Measurements from ENCODE around the gene SRSF11. TPM values are rescaled to one million over a fixed set of nuclear protein-coding genes. Genes with fewer than 3 reads are reported as not detected.
"Not testable (repeated sequence)": the region's sequence is repeated elsewhere in the genome, so short reads cannot be mapped to it uniquely, and the experiment has no call there.

Gene SRSF11
- polyA plus RNA-seq, 1 of the 3 experiments (the other 2 are of a cell fraction), result 138 TPM

DNA sequence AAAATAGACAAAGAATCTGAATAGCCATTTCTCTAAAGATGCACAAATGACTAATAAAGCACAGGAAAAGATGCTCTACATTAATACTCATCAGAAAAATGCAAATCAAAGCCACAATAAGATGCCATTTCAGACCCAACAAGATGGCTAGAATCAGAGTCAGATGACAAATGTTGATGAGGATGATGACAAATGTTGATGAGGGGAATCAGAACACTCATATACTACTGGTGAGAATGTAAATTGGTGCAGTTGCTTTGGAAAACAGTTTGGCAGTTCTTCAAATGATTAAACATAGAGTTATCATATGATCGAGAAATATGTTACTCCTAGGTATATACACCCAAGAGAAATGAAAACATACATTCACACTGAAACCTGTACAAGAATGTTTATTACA is 49.7 kb upstream of the SRSF11 start:
- no peak for TF ChIP-seq JUND (IDR thresholded peaks at IDR 0.05)
- H3K36me3 ChIP-seq (replicated peaks in 1 of 2; ENCODE audit: control insufficient read depth in 1 of 2, insufficient read depth in 2 of 2, low read length in 1 of 2), result peaks cover 25 to 36% of the 10 kb centered on the region in 2 experiments
- no peaks in the 10 kb centered on the region for H3F3A ChIP-seq (replicated peaks; ENCODE audit: insufficient read depth)
- no peaks in the 10 kb centered on the region for H3K27me3 ChIP-seq (ENCODE audit: insufficient read depth)
- H3K4me3 ChIP-seq (ENCODE audit: low read depth in 2 of 2, low read length in 1 of 2), result no peak overlapping the region
- ChIA-PET POLR2A (no interaction called here), CTCF (no interaction called here)
- no peaks in the 10 kb centered on the region for H3K9me3 ChIP-seq
- no peak overlapping the region for H3K4me2 ChIP-seq
- no peaks in the 10 kb centered on the region for H3K9me2 ChIP-seq
- no peaks in the 10 kb centered on the region for H4K20me1 ChIP-seq (ENCODE audit: insufficient read depth)
- H3K79me2 ChIP-seq (ENCODE audit: insufficient read depth), result peaks cover 5% of the 10 kb centered on the region; the same call in 1 of the 2 replicates
- no peaks in the 10 kb centered on the region; a peak in 1 of 4 replicates for H3K4me1 ChIP-seq (ENCODE audit: control insufficient read depth in 1 of 2, insufficient read depth in 2 of 2, low read depth in 1 of 2, low read length in 1 of 2)
- no peak overlapping the region for H3K9ac ChIP-seq
- DNase-seq, result no peak
- H3K27ac ChIP-seq (ENCODE audit: low read depth in 2 of 2, low read length in 1 of 2), result no peak overlapping the region
- H2AFZ ChIP-seq (ENCODE audit: low read depth), result no peak overlapping the region
- 100% methylated on average over 1 of the region's 1 CpG for WGBS (ENCODE audit: low lambda C conversion rate)

DNA sequence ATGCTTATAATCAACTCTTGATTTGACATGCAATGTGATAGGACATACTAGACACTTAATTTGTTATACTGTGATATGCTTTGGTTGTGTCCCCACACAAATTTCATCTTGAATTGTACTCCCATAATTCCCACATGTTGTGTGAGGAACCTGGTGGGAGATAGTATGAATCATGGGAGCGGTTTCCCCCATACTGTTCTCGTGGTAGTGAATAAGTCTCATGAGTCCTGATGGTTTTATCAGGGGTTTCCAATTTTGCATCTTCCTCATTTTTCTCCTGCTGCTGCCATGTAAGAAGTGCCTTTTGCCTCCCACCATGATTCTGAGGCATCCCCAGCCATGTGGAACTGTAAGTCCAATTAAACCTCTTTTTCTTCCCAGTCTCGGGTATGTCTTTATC is 36.0 kb upstream of the SRSF11 start:
- H3K27me3 ChIP-seq (ENCODE audit: insufficient read depth); POLR2A ChIA-PET; H3K4me2 ChIP-seq; H4K20me1 ChIP-seq (ENCODE audit: insufficient read depth); CTCF ChIA-PET; H3K27ac ChIP-seq (ENCODE audit: low read depth in 2 of 2, low read length in 1 of 2); H3K4me1 ChIP-seq (ENCODE audit: control insufficient read depth in 1 of 2, insufficient read depth in 2 of 2, low read depth in 1 of 2, low read length in 1 of 2); H3K9ac ChIP-seq; H3K4me3 ChIP-seq (ENCODE audit: low read depth in 2 of 2, low read length in 1 of 2); H3F3A ChIP-seq (replicated peaks; ENCODE audit: insufficient read depth); H2AFZ ChIP-seq (ENCODE audit: low read depth); H3K9me3 ChIP-seq; H3K79me2 ChIP-seq (ENCODE audit: insufficient read depth); H3K9me2 ChIP-seq; DNase-seq: not testable (repeated sequence)
- H3K36me3 ChIP-seq (replicated peaks in 1 of 2; ENCODE audit: control insufficient read depth in 1 of 2, insufficient read depth in 2 of 2, low read length in 1 of 2), result peaks cover 10 to 36% of the 10 kb centered on the region in 2 experiments
- WGBS (ENCODE audit: low lambda C conversion rate), result 97% methylated on average over 3 of the region's 3 CpGs

DNA sequence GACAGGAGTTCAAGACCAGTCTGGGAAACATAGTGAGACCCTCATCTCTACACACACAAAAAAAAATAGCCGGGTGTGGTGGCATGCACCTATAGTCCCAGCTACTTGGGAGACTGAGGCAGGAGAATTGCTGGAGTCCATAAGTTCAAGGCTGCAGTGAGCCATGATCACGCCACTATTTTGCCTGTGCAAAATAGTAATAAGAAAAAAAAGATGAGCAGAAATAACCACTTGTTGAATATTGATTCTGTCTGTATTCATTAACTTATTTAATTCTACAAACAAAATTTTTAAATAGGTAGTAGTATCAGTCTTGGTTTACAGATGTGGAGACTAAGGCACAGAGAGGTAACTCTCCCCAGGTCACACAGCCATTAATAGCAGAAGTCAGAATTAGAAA is 32.7 kb upstream of the SRSF11 start:
- peaks cover 0 to 12% of the 10 kb centered on the region in 2 experiments for H3K36me3 ChIP-seq (replicated peaks in 1 of 2; ENCODE audit: control insufficient read depth in 1 of 2, insufficient read depth in 2 of 2, low read length in 1 of 2)
- peaks cover 35% of the 10 kb centered on the region for H3K79me2 ChIP-seq (ENCODE audit: insufficient read depth)
- H3K9ac ChIP-seq, result no peak overlapping the region
- H3K27me3 ChIP-seq (ENCODE audit: insufficient read depth), result no peaks in the 10 kb centered on the region
- ChIA-PET CTCF (no interaction called here), POLR2A (interaction anchor here (0.7 kb wide), 1 partner anchor 49 kb away, joined by 4 read pairs; no protein-coding TSS in a partner anchor)
- TF ChIP-seq CHD2 (IDR thresholded peaks at IDR 0.05; ENCODE audit: low read length, partially characterized antibody) (no peak), SIN3A (IDR thresholded peaks at IDR 0.05; ENCODE audit: borderline replicate concordance, low read depth, low read length) (no peak), RCOR1 (IDR thresholded peaks at IDR 0.05; ENCODE audit: low read length) (no peak), FOSL2 (IDR thresholded peaks at IDR 0.05; ENCODE audit: borderline replicate concordance, low read depth) (no peak), TEAD4 (IDR thresholded peaks at IDR 0.05; ENCODE audit: borderline replicate concordance, insufficient read depth) (no peak)
- TF ChIP-seq, protein P1, sequence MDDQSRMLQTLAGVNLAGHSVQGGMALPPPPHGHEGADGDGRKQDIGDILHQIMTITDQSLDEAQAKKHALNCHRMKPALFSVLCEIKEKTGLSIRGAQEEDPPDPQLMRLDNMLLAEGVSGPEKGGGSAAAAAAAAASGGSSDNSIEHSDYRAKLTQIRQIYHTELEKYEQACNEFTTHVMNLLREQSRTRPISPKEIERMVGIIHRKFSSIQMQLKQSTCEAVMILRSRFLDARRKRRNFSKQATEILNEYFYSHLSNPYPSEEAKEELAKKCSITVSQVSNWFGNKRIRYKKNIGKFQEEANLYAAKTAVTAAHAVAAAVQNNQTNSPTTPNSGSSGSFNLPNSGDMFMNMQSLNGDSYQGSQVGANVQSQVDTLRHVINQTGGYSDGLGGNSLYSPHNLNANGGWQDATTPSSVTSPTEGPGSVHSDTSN (IDR thresholded peaks at IDR 0.05), result no peak
- H3K4me1 ChIP-seq (ENCODE audit: control insufficient read depth in 1 of 2, insufficient read depth in 2 of 2, low read depth in 1 of 2, low read length in 1 of 2), result no peaks in the 10 kb centered on the region; a peak in 1 of 4 replicates
- H3F3A ChIP-seq (replicated peaks; ENCODE audit: insufficient read depth), result no peaks in the 10 kb centered on the region
- H3K27ac ChIP-seq (ENCODE audit: low read depth in 2 of 2, low read length in 1 of 2), result no peak overlapping the region
- H2AFZ ChIP-seq (ENCODE audit: low read depth), result no peak overlapping the region
- no peak for DNase-seq
- no peak overlapping the region for H3K4me2 ChIP-seq
- H4K20me1 ChIP-seq (ENCODE audit: insufficient read depth), result no peaks in the 10 kb centered on the region
- WGBS (ENCODE audit: low lambda C conversion rate), result 94% methylated on average over 2 of the region's 2 CpGs
- H3K4me3 ChIP-seq (ENCODE audit: low read depth in 2 of 2, low read length in 1 of 2), result no peak overlapping the region
- no peaks in the 10 kb centered on the region for H3K9me2 ChIP-seq
- H3K9me3 ChIP-seq, result no peaks in the 10 kb centered on the region
